Activated CD4-positive, alpha-beta memory T cell treated with anti-CD3 and anti-CD28 coated beads, Interleukin-2, amount 10 ng/mL, durations not matched to agents 7 days and 5 days (primary cell): ENCODE results near the gene ZFP1. TPM values are rescaled to one million over a fixed set of nuclear protein-coding genes. Genes with fewer than 3 reads are reported as not detected.
A peak's percentile ranks its signal among the peaks of the same experiment; 100 is the strongest.

Experiments used
- CTCF ChIA-PET: fragments of 350-600 bp; sonication (Branson Sonifier 250); formaldehyde crosslinking; loops from one replicate; lab custom pipeline; 2021; ENCODE audit warnings: antibody characterized with exemption, inconsistent platforms; lab: Charles Lee
- POLR2A ChIA-PET: fragments of 350-600 bp; sonication (Branson Sonifier 250); formaldehyde crosslinking; loops from one replicate; lab custom pipeline; 2021; ENCODE audit warnings: antibody characterized with exemption; lab: Charles Lee
- DNase-seq: peaks from one replicate; pipeline ENCODE4 v3.0.0-alpha.2; 2020
- H3K27ac Mint-ChIP-seq: one replicate; pipeline ENCODE4 v1.8.0; 2021; ENCODE audit warnings: mild to moderate bottlenecking, mixed read lengths
- H3K27me3 Mint-ChIP-seq: one replicate; pipeline ENCODE4 v1.8.0; 2021; ENCODE audit warnings: mixed read lengths
- H3K36me3 Mint-ChIP-seq: one replicate; pipeline ENCODE4 v1.8.0; 2021; ENCODE audit warnings: low read depth, mixed read lengths
- H3K4me1 Mint-ChIP-seq: one replicate; pipeline ENCODE4 v1.8.0; 2021; ENCODE audit warnings: mixed read lengths
- H3K4me3 Mint-ChIP-seq: one replicate; pipeline ENCODE4 v1.8.0; 2021; ENCODE audit warnings: mild to moderate bottlenecking, mixed read lengths
- H3K9me3 Mint-ChIP-seq: one replicate; pipeline ENCODE4 v1.8.0; 2021; ENCODE audit warnings: mixed read lengths
- total RNA-seq, 2 experiments: library from RNA; stranded (reverse); gene quantifications; one replicate each; pipeline ENCODE4 v1.2.3, GENCODE V29; 2021

ZFP1 gene
- total RNA-seq, 2 experiments from 2014 or later, result 10.8 to 13.3 TPM

DNA sequence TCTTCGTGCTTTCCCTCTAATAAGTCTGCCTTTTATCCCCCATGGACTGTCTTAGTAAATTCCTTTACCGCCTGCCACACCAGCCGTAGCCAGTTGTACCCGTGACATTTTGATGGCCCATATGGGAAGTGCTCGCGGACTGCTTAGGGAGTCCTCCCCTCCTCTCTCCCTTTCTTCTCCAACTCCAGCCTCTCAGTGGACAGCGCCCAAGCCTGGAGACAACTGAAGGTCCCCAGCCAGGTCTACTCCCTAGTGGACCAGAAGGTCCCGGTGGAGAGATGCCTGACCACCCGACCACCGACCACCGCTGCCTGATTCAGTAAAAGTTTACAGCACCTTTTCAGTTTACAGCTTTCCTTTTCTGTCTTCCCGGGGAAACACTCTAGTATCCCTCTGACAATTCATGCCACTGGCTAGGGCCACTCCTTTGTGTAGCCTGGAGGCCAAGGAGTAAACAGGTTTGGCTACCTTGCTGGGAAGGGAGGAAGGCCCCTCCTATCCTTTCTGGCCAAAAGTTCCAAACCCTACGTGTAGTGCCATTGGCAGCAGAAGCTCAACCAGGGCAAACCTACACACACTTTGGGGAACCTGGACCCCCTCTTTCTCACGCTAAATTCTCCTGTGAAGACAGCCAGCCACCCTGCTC, 40.6 kb downstream of the ZFP1 start:
- Mint-ChIP-seq H3K36me3 (no peaks in the 10 kb centered on the region), H3K27ac (no peak overlapping the region), H3K4me3 (no peak overlapping the region), H3K27me3 (peaks cover 2% of the 10 kb centered on the region), H3K4me1 (no peaks in the 10 kb centered on the region), H3K9me3 (no peaks in the 10 kb centered on the region)
- ChIA-PET CTCF (no interaction called here), POLR2A (no interaction called here)
- no peak for DNase-seq

DNA sequence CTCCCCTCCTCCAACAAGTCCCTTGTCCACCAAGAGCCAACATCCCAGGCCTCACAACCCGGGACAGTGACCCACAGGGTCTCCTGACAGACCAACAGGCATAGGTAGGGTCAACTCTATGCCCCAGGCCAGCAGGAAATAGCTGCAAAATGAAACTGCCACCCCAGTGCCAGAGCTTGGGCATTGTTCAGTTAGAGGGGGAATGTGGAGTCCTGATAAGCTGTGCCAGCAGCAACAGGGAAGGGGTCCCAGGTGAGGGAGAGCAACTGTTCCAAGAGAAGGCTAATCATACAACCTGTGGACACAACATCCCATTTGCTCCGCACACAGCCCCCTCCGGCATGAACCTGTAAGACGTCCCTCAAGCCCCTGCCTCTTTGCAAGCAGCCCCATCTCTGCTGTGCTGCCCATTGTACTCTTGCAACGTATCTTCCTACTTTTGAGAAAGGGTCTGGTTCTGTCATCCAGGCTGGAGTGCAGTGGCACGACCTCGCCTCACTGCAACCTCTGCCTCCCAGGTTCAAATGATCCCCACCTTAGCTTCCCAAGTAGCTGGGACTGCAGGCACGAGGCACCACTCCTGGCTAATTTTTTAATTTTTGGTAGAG, 41.4 kb downstream of the ZFP1 start:
- DNase-seq, result no peak
- CTCF ChIA-PET, result no interaction called here
- no peaks in the 10 kb centered on the region for H3K9me3 Mint-ChIP-seq
- H3K27me3 Mint-ChIP-seq, result peaks cover 2% of the 10 kb centered on the region
- H3K4me1 Mint-ChIP-seq, result no peaks in the 10 kb centered on the region
- POLR2A ChIA-PET, result no interaction called here
- H3K4me3 Mint-ChIP-seq, result no peak overlapping the region
- H3K36me3 Mint-ChIP-seq, result no peaks in the 10 kb centered on the region
- H3K27ac Mint-ChIP-seq, result no peak overlapping the region

DNA sequence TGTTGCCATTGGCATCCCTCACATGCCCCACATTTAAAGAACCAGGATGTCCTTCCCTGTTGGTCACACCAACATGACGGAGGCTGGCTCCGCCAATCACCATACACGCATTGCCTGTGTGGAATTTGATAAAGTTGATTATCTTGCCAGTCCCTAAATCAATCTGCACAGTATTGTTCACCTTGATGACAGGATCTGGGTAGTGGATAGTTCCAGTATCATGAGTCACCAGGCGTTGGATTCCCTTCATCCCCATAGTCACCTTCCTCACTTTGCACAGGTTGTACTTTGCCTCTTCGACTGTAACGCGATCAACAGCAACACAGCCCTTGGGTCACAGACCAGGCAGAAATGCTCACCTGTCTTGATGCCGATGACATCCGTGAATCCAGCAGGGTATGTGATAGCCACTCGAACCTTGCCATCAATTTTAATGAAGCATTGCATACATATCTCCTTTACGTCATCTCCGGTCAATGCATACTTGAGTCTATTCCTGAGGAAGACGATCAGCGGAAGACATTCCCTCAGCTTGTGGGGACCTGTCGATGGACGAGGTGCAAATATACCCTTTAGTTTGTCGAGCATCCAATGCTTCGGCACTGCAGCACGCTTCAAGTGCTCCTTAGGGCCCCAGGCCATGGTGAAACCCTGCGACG, 44.4 kb downstream of the ZFP1 start:
- Mint-ChIP-seq H3K27me3 (peaks cover 9% of the 10 kb centered on the region), H3K4me1 (no peaks in the 10 kb centered on the region), H3K4me3 (no peak overlapping the region), H3K9me3 (no peaks in the 10 kb centered on the region), H3K27ac (no peak overlapping the region), H3K36me3 (no peaks in the 10 kb centered on the region)
- ChIA-PET CTCF (interaction anchor here (0.6 to 0.7 kb wide), 4 partner anchors 41 to 266 kb away, joined by 3 to 4 read pairs (median 3); no protein-coding TSS in a partner anchor), POLR2A (no interaction called here)
- no peak for DNase-seq

GRCh38 chr16:75193265-75193650, 44.9 kb downstream of the ZFP1 start:
- H3K27ac Mint-ChIP-seq, result no peak overlapping the region
- H3K36me3 Mint-ChIP-seq, result no peaks in the 10 kb centered on the region
- no peaks in the 10 kb centered on the region for H3K9me3 Mint-ChIP-seq
- ChIA-PET POLR2A (no interaction called here), CTCF (interaction anchor here (0.6 to 0.7 kb wide), 2 partner anchors 41 to 163 kb away, joined by 3 to 4 read pairs; no protein-coding TSS in a partner anchor)
- peaks cover 13% of the 10 kb centered on the region for H3K27me3 Mint-ChIP-seq
- H3K4me3 Mint-ChIP-seq, result no peak overlapping the region
- no peaks in the 10 kb centered on the region for H3K4me1 Mint-ChIP-seq
- DNase-seq, result no peak

- ChIA-PET POLR2A (no interaction called here), CTCF (interaction anchor here (0.6 to 0.7 kb wide), 2 partner anchors 40 to 162 kb away, joined by 3 to 4 read pairs; no protein-coding TSS in a partner anchor)
- H3K9me3 Mint-ChIP-seq, result no peaks in the 10 kb centered on the region
- no peak overlapping the region for H3K4me3 Mint-ChIP-seq
- no peak for DNase-seq
- no peak overlapping the region for H3K27ac Mint-ChIP-seq
- H3K27me3 Mint-ChIP-seq, result peaks cover 15% of the 10 kb centered on the region
- H3K4me1 Mint-ChIP-seq, result no peaks in the 10 kb centered on the region
- H3K36me3 Mint-ChIP-seq, result no peaks in the 10 kb centered on the region
Observed at GRCh38 chr16:75193730-75194444, 45.6 kb downstream of the ZFP1 start.

GRCh38 chr16:75195811-75196790, 47.8 kb downstream of the ZFP1 start:
- H3K27me3 Mint-ChIP-seq, result peaks cover 18% of the 10 kb centered on the region
- DNase-seq, result peak; percentile 12
- no peaks in the 10 kb centered on the region for H3K9me3 Mint-ChIP-seq
- ChIA-PET CTCF (interaction anchor here (0.8 to 1.3 kb wide), 3 partner anchors 197 to 321 kb away, joined by 3 to 4 read pairs (median 3); partner anchors contain the start of gene ZNRF1), POLR2A (no interaction called here)
- no peak overlapping the region for H3K27ac Mint-ChIP-seq
- H3K36me3 Mint-ChIP-seq, result no peaks in the 10 kb centered on the region
- peaks cover 4% of the 10 kb centered on the region for H3K4me1 Mint-ChIP-seq
- no peak overlapping the region for H3K4me3 Mint-ChIP-seq

- ChIA-PET POLR2A (no interaction called here), CTCF (interaction anchor here (0.8 to 1.3 kb wide), 3 partner anchors 205 to 321 kb away, joined by 3 to 4 read pairs (median 3); partner anchors contain the start of gene CFDP1)
Observed at GRCh38 chr16:75196836-75197235, 48.5 kb downstream of the ZFP1 start.

GRCh38 chr16:75197522-75198134, 49.3 kb downstream of the ZFP1 start:
- POLR2A ChIA-PET, result no interaction called here
- no peaks in the 10 kb centered on the region for H3K9me3 Mint-ChIP-seq
- CTCF ChIA-PET, result interaction anchor here (0.8 to 3.1 kb wide), 10 partner anchors 181 to 566 kb away, joined by 3 to 55 read pairs (median 4); partner anchors contain the start of gene CFDP1

More at GRCh38 chr16:75196836-75197235, 48.5 kb downstream of the ZFP1 start:
- Mint-ChIP-seq H3K9me3 (no peaks in the 10 kb centered on the region), H3K4me1 (peaks cover 7% of the 10 kb centered on the region), H3K27me3 (peaks cover 18% of the 10 kb centered on the region), H3K4me3 (no peak overlapping the region), H3K27ac (no peak overlapping the region), H3K36me3 (no peaks in the 10 kb centered on the region)
- DNase-seq, result no peak

DNA sequence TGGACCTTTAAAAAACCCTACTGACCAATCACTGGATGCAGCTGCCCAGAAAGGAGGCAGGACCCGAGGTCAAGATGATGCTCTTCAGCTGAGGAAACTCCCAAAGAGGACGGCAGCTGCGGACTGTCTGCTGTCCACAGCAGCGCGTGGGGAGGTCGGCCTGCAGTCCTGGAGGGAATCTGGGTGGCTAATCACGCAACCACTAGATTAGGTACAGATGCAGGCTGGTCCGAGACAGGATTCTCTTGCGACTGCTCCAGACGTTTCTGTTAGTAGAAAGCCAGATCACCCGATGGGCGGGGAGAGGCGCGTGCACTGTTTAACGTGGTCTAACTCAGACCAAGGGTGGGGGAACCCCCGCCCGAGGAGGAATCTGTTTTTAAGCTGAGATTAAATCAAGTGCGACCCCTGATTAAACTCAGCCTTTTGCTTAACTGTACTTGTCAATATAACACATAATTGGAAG, 49.8 kb downstream of the ZFP1 start:
- no peaks in the 10 kb centered on the region for H3K36me3 Mint-ChIP-seq
- no peak overlapping the region for H3K4me3 Mint-ChIP-seq
- H3K4me1 Mint-ChIP-seq, result peaks cover 7% of the 10 kb centered on the region
- no peaks in the 10 kb centered on the region for H3K9me3 Mint-ChIP-seq
- ChIA-PET POLR2A (no interaction called here), CTCF (interaction anchor here (0.7 to 3.1 kb wide), 12 partner anchors 29 to 565 kb away, joined by 3 to 55 read pairs (median 7); no protein-coding TSS in a partner anchor)
- no peak overlapping the region for H3K27ac Mint-ChIP-seq
- H3K27me3 Mint-ChIP-seq, result peaks cover 18% of the 10 kb centered on the region
- DNase-seq, result no peak

More at GRCh38 chr16:75197522-75198134, 49.3 kb downstream of the ZFP1 start:
- Mint-ChIP-seq H3K27me3 (peaks cover 18% of the 10 kb centered on the region), H3K4me3 (no peak overlapping the region), H3K27ac (no peak overlapping the region), H3K36me3 (no peaks in the 10 kb centered on the region), H3K4me1 (peaks cover 7% of the 10 kb centered on the region)
- DNase-seq, result no peak

- POLR2A ChIA-PET, result no interaction called here
- Mint-ChIP-seq H3K27me3 (peaks cover 14% of the 10 kb centered on the region), H3K4me3 (no peak overlapping the region), H3K36me3 (no peaks in the 10 kb centered on the region), H3K9me3 (no peaks in the 10 kb centered on the region), H3K27ac (no peak overlapping the region), H3K4me1 (peaks cover 7% of the 10 kb centered on the region)
- CTCF ChIA-PET, result interaction anchor here (0.6 to 2.1 kb wide), 6 partner anchors 27 to 530 kb away, joined by 3 to 9 read pairs (median 3); no protein-coding TSS in a partner anchor
- DNase-seq, result no peak
Observed at GRCh38 chr16:75202069-75202590, 53.8 kb downstream of the ZFP1 start.

GRCh38 chr16:75203096-75203495, 54.8 kb downstream of the ZFP1 start:
- Mint-ChIP-seq H3K27ac (no peak overlapping the region), H3K27me3 (peaks cover 9% of the 10 kb centered on the region), H3K36me3 (no peaks in the 10 kb centered on the region), H3K4me1 (peaks cover 7% of the 10 kb centered on the region), H3K4me3 (no peak overlapping the region), H3K9me3 (no peaks in the 10 kb centered on the region)
- POLR2A ChIA-PET, result no interaction called here
- CTCF ChIA-PET, result no interaction called here
- DNase-seq, result no peak
